ENCODE data around the gene KNSTRN. TPM values are rescaled to one million over a fixed set of nuclear protein-coding genes. Genes with fewer than 3 reads are reported as not detected.

KNSTRN gene
- total and polyA plus RNA-seq, 2 of the 13 experiments (the other 11 are each of a cell fraction or from before 2014, with no cell fraction given), result 20.3 to 62.3 TPM

DNA sequence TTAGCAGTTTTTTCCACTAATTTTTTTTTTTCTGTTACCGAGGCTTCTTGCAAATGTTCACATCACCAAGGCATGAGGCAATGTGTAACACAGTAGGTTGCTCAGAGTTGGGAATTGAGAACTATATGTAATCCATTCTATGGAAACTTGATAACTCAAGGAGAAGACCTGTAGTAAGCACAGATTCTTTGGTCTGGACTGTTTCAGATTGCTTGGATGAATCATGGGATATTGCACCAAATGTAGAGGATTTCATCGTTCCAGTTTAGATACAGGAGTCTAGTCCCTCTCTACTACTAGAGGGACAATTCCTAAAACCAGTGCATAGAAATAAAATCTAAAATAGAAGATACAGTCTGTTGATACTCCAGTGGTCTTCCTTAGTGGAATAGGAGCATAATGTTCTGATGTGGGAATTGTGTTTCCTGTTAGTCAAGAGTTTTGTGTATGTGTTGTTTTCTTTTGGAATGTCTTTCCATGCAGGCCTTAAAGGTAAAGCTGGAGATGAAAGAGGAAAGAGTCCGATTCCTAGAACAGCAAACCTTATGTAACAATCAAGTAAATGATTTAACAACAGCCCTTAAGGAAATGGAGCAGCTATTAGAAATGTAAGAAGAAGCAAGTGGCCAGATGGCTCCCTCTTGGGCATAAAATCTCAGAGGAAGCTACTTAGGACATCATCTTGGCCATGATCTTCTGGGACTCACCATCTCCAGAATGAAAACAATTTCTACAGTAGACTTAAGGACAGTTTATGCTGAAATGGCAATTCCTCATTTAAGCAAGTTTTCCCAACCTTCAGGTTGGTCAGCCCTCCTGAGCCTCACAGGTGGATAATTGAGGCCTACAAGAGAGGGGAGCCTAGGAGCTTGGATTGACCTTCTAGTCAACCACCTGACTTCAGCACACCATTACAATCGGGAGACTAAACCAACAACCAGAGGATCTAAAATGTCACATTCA, 10.7 kb downstream of the KNSTRN start:
- FAIRE-seq, result no peak
- H3K4me3 ChIP-seq (replicated peaks in 1 of 3; ENCODE audit: insufficient read depth in 1 of 3, low read depth in 2 of 3, low read length in 3 of 3), result no peak overlapping the region
- ATAC-seq, result no peak
- H3K9ac ChIP-seq (ENCODE audit: insufficient read depth, low read depth, low read length), result no peak overlapping the region
- H2AFZ ChIP-seq (ENCODE audit: low read length), result no peak overlapping the region
- in situ Hi-C loops (cut with HindIII; ENCODE audit: extremely low pct_ligation_motif_present, low pct_unique_long_range_greater_than_20kb), result no loop called here
- H3K9me3 ChIP-seq (ENCODE audit: low read length), result no peaks in the 10 kb centered on the region
- H3K36me3 ChIP-seq (replicated peaks in 1 of 2; ENCODE audit: control insufficient read depth in 1 of 2, insufficient read depth in 2 of 2, low read length in 2 of 2), result peaks cover 4 to 41% of the 10 kb centered on the region in 2 experiments
- H3K79me2 ChIP-seq (ENCODE audit: insufficient read depth, low read length), result no peaks in the 10 kb centered on the region
- CTCF ChIA-PET (ENCODE audit: low intra/inter-chr PET ratio, low total read pairs), result no interaction called here
- POLR2A ChIA-PET, result no interaction called here
- H3K4me1 ChIP-seq (ENCODE audit: insufficient read depth, low read length), result no peaks in the 10 kb centered on the region
- H4K20me1 ChIP-seq (ENCODE audit: insufficient read depth, low read length), result no peaks in the 10 kb centered on the region
- WGBS (ENCODE audit: low lambda C conversion rate), result 98% methylated on average over 4 of the region's 4 CpGs
- H3K4me2 ChIP-seq (ENCODE audit: low read depth, low read length), result no peak overlapping the region
- intact Hi-C loops (cut with micrococcal nuclease; ENCODE audit: unreplicated experiment), result no loop called here
- H3K27ac ChIP-seq (ENCODE audit: extremely low read length, insufficient read depth, low read length), result no peak overlapping the region
- BruUV-seq (replicated peaks), result no TSS peak
- DNase-seq (ENCODE audit: low spot score), result no peak
- peak; percentile 68 for TF ChIP-seq MAFF (IDR thresholded peaks at IDR 0.05; ENCODE audit: low read depth, low read length)
- no peak for TF ChIP-seq GATAD2A (CRISPR knock-in tag; IDR thresholded peaks at IDR 0.05)
- TF ChIP-seq MAFK (conservative IDR thresholded peaks at IDR 0.05 in 1 of 2, IDR thresholded peaks at IDR 0.05 in 1 of 2; ENCODE audit: low read length in 2 of 2), result peak; percentile 58 to 77
- H3K27me3 ChIP-seq (ENCODE audit: control insufficient read depth in 1 of 2, insufficient read depth in 2 of 2, low read length in 2 of 2), result no peaks in the 10 kb centered on the region

DNA sequence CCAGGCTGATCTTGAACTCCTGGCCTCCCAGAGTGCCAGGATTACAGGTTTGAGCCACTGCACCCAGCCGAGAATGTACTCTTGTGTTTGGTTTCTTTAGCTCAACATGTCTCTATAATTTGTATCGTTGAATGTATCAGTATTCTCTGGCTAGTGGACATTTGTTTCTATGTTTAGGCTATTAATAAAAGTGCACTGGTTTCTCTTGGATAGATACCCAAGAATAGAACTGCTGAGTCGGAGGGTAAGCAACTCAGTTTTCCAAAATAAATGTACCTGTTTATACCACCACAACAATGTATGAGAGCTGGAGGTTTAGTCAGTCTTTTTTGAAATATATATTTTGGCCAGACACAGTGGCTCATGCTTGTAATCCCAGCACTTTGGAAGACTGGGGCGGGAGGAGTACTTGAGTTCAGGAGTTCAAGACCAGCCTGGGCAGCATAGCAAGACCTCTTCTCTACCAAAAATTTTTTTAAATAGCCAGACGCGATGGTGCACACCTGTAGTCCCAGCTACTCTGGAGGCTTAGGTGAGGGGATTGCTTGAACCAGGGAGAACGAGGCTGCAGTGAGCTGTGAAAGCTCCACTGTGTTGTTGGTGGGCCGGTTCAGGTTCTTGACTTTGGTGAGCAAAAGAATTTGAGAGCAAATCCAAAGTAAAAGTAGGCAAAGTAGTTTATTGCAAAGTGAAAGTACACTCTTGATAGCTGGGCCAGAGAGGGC, 15.3 kb downstream of the KNSTRN start:
- DNase-seq (ENCODE audit: low spot score) (no peak), ATAC-seq (no peak), FAIRE-seq (no peak)
- CTCF ChIA-PET (ENCODE audit: low intra/inter-chr PET ratio, low total read pairs), result no interaction called here
- no peaks in the 10 kb centered on the region for H3K27me3 ChIP-seq (ENCODE audit: control insufficient read depth in 1 of 2, insufficient read depth in 2 of 2, low read length in 2 of 2)
- 87% methylated on average over 8 of the region's 8 CpGs for WGBS (ENCODE audit: low lambda C conversion rate)
- TF ChIP-seq RORA (CRISPR knock-in tag; IDR thresholded peaks at IDR 0.05) (no peak), MAFK (conservative IDR thresholded peaks at IDR 0.05 in 1 of 2, IDR thresholded peaks at IDR 0.05 in 1 of 2; ENCODE audit: low read length in 2 of 2) (0 out of 4 replicates have a peak, but pooled peaks of 1 of the 2 experiments have one; percentile 6)
- no TSS peak for BruUV-seq (replicated peaks)
- no peaks in the 10 kb centered on the region for H3K4me1 ChIP-seq (ENCODE audit: insufficient read depth, low read length)
- H3K4me3 ChIP-seq (replicated peaks in 1 of 3; ENCODE audit: insufficient read depth in 1 of 3, low read depth in 2 of 3, low read length in 3 of 3), result no peak overlapping the region
- in situ Hi-C loops (cut with HindIII; ENCODE audit: extremely low pct_ligation_motif_present, low pct_unique_long_range_greater_than_20kb), result no loop called here
- no peak overlapping the region for H3K27ac ChIP-seq (ENCODE audit: extremely low read length, insufficient read depth, low read length)
- H3K9me3 ChIP-seq (ENCODE audit: low read length), result no peaks in the 10 kb centered on the region
- H2AFZ ChIP-seq (ENCODE audit: low read length), result no peak overlapping the region
- H4K20me1 ChIP-seq (ENCODE audit: insufficient read depth, low read length), result no peaks in the 10 kb centered on the region
- peaks cover 3 to 11% of the 10 kb centered on the region in 2 experiments; a peak in 3 of 5 replicates for H3K36me3 ChIP-seq (replicated peaks in 1 of 2; ENCODE audit: control insufficient read depth in 1 of 2, insufficient read depth in 2 of 2, low read length in 2 of 2)
- H3K79me2 ChIP-seq (ENCODE audit: insufficient read depth, low read length), result no peaks in the 10 kb centered on the region
- intact Hi-C loops (cut with micrococcal nuclease; ENCODE audit: unreplicated experiment), result no loop called here
- no peak overlapping the region for H3K9ac ChIP-seq (ENCODE audit: insufficient read depth, low read depth, low read length)
- POLR2A ChIA-PET, result interaction anchor here (0.7 to 2.0 kb wide), 3 partner anchors 8 to 118 kb away, joined by 3 to 12 read pairs (median 6); partner anchors contain the start of gene IVD
- H3K4me2 ChIP-seq (ENCODE audit: low read depth, low read length), result no peak overlapping the region
